ENCODE data around the gene SERPINB3.
"Not testable (repeated sequence)": the region's sequence is repeated elsewhere in the genome, so short reads cannot be mapped to it uniquely, and the experiment has no call there.

SERPINB3 gene

DNA sequence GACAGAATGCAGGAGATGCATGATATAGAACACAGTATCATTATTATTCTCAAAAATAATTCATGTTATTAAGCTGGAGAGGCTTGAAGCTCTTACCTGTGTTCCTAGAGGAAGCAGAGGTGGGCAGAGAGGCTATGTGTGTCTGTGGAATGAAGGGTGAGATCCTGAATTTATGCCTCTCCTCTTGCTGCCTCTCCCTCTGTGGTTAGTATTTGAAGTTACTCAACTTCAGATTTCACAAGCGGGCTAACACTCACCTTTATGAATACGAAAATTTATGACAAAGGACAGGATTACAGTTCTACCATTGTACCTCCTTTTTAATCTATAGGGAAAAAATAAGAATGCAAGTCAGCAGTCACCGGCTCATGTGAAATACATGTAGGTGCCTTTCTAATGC lies at the start of gene SERPINB3:
TSS of gene SERPINB3 (minus strand) at position 144 of the 400 bp plus-strand sequence. CDS start 677 bp downstream, outside the sequence.
- DNase-seq (ENCODE audit: extremely low read depth, insufficient read length); H3K27me3 ChIP-seq (replicated peaks; ENCODE audit: control insufficient read depth, insufficient read depth, low read length); H3K36me3 ChIP-seq (ENCODE audit: control insufficient read depth, insufficient read depth, low read length); H3K4me3 ChIP-seq (replicated peaks; ENCODE audit: low read depth, low read length): not testable (repeated sequence)

DNA sequence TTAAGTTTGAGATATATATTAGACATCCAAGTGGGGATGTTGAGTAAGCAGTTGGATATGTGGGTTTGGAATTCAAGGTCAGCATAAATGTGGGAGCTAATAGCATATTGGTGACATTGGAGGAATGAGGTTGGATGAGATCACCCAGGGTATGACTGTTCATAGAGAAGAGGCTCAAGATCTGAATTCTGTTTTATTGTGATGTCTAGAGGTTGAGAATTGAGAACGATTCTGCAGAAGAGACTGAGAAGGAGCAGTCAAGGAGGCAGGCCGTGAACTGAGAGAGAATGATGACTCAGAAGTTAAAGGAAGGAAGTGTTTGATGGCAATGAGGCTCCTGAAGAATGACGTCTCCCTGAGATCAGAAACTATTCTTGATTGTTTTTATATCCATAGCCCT lies 47.0 kb upstream of the SERPINB3 start:
- no peaks in the 10 kb centered on the region for H3K36me3 ChIP-seq (ENCODE audit: control insufficient read depth, insufficient read depth, low read length)
- H3K4me3 ChIP-seq (replicated peaks; ENCODE audit: low read depth, low read length) = no peak overlapping the region
- no peak for DNase-seq (ENCODE audit: extremely low read depth, insufficient read length)
- TF ChIP-seq, protein P1, sequence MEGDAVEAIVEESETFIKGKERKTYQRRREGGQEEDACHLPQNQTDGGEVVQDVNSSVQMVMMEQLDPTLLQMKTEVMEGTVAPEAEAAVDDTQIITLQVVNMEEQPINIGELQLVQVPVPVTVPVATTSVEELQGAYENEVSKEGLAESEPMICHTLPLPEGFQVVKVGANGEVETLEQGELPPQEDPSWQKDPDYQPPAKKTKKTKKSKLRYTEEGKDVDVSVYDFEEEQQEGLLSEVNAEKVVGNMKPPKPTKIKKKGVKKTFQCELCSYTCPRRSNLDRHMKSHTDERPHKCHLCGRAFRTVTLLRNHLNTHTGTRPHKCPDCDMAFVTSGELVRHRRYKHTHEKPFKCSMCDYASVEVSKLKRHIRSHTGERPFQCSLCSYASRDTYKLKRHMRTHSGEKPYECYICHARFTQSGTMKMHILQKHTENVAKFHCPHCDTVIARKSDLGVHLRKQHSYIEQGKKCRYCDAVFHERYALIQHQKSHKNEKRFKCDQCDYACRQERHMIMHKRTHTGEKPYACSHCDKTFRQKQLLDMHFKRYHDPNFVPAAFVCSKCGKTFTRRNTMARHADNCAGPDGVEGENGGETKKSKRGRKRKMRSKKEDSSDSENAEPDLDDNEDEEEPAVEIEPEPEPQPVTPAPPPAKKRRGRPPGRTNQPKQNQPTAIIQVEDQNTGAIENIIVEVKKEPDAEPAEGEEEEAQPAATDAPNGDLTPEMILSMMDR (IDR thresholded peaks at IDR 0.05; ENCODE audit: insufficient read depth, low read length, poor library complexity, severe bottlenecking) = no peak
- H3K27me3 ChIP-seq (replicated peaks; ENCODE audit: control insufficient read depth, insufficient read depth, low read length) = no peaks in the 10 kb centered on the region

DNA sequence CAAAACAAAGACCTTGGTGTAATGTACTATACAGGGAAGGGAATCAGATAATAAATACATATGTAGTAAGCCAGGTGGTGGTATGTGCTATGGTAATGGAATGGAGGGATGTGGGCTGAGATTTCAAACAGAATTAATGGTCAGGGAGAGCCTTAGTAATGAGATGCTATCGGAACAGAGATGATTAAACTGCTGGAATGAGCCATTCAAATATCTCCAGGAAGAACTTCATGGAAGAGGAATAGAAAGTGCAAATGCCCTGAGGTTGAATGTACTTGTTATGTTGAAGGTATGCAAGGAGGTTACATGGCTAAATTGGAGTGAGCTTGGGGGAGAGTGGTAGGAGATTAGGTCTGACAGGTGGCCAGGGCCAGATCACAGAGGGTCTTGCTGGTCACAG lies 46.1 kb upstream of the SERPINB3 start:
- Histone ChIP-seq H3K36me3 (ENCODE audit: control insufficient read depth, insufficient read depth, low read length) (no peaks in the 10 kb centered on the region), H3K27me3 (replicated peaks; ENCODE audit: control insufficient read depth, insufficient read depth, low read length) (no peaks in the 10 kb centered on the region), H3K4me3 (replicated peaks; ENCODE audit: low read depth, low read length) (no peak overlapping the region)
- TF ChIP-seq, protein P1 (IDR thresholded peaks at IDR 0.05; ENCODE audit: insufficient read depth, low read length, poor library complexity, severe bottlenecking) = no peak
- DNase-seq (ENCODE audit: extremely low read depth, insufficient read length) = no peak

DNA sequence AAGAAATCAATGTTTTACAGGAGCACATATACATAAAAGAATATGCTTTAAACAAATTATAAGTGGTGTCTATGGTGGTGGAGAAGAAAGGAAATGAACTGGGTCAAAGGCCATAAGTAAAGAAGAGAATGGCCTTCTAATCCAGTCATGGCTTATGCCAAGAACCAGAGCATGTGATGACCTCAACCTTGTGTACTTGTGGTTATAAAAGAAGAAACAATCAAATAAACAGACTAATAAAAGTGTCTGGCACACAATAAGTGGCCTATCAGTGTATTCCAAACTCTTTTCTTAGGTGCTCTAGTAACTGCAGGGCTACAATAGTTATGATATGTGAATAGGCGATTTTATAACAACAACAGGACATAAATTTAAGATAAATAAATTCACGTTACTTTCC lies 43.7 kb upstream of the SERPINB3 start:
- no peaks in the 10 kb centered on the region for H3K36me3 ChIP-seq (ENCODE audit: control insufficient read depth, insufficient read depth, low read length)
- H3K27me3 ChIP-seq (replicated peaks; ENCODE audit: control insufficient read depth, insufficient read depth, low read length) = no peaks in the 10 kb centered on the region
- no peak overlapping the region for H3K4me3 ChIP-seq (replicated peaks; ENCODE audit: low read depth, low read length)
- no peak for DNase-seq (ENCODE audit: extremely low read depth, insufficient read length)
- TF ChIP-seq, protein P1 (IDR thresholded peaks at IDR 0.05; ENCODE audit: insufficient read depth, low read length, poor library complexity, severe bottlenecking) = no peak

DNA sequence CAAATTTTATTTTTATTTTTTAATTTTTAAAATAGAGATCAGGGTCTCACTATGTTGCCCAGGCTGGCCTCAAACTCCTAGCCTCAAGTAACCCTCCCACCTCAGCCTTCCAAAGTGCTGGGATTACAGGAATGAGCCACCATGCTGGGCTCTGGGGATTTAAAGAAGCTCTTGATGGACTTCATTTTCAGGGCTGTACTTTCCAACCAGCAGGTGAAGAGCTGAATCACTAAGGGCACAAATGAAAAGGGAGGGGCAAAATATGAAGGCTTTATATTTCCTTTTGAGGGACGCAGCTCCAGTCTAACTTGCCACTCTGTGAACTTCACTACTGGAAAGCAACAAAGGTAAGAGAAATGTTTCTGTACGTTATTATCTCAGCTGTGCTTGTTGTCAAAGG lies 41.0 kb upstream of the SERPINB3 start, which contains the start of gene SERPINB11:
TSS of gene SERPINB11 (plus strand) at position 301 of the 400 bp plus-strand sequence. CDS start 7,234 bp downstream, outside the sequence.
- DNase-seq (ENCODE audit: extremely low read depth, insufficient read length) = no peak
- TF ChIP-seq, protein P1 (IDR thresholded peaks at IDR 0.05; ENCODE audit: insufficient read depth, low read length, poor library complexity, severe bottlenecking) = no peak
- H3K4me3 ChIP-seq (replicated peaks; ENCODE audit: low read depth, low read length) = no peak within 1 kb of the TSS
- H3K27me3 ChIP-seq (replicated peaks; ENCODE audit: control insufficient read depth, insufficient read depth, low read length) = no peaks in the 10 kb centered on the region
- no peaks in the 10 kb centered on the region for H3K36me3 ChIP-seq (ENCODE audit: control insufficient read depth, insufficient read depth, low read length)

DNA sequence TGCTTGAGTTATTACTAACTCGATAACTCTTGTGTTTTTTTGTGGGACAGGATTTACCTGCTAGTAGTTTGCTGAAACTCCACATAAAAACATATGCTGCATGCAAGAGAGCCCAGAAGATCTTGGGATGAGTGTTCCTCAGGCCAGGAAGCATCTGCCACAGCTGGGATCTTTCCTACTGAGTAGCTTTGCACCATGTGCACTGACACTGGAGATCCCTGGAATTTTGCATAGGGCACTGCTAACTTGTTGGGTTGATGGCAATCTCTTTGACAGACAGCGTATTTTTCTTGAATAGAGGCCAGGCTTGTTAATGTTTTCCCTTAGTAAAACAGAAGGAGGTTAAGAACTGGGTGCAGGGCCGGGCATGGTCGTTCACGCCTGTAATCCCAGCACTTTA lies 40.3 kb upstream of the SERPINB3 start:
- Histone ChIP-seq H3K27me3 (replicated peaks; ENCODE audit: control insufficient read depth, insufficient read depth, low read length) (no peaks in the 10 kb centered on the region), H3K36me3 (ENCODE audit: control insufficient read depth, insufficient read depth, low read length) (no peaks in the 10 kb centered on the region), H3K4me3 (replicated peaks; ENCODE audit: low read depth, low read length) (no peak overlapping the region)
- TF ChIP-seq, protein P1 (IDR thresholded peaks at IDR 0.05; ENCODE audit: insufficient read depth, low read length, poor library complexity, severe bottlenecking) = no peak
- no peak for DNase-seq (ENCODE audit: extremely low read depth, insufficient read length)
